Stimulated activated naive CD8-positive, alpha-beta T cell treated with anti-CD3 and anti-CD28 coated beads, Interleukin-15, amount 100 ng/mL, for 72 hours (primary cell): ENCODE data around the gene FHDC1.

Experiments used
- ATAC-seq: fragments of 150-1000 bp; cut with Tn5 transposase; 2 replicates; pipeline ENCODE4 v1.10.0; 2021; ENCODE audit warnings: mild to moderate bottlenecking, moderate library complexity
- DNase-seq, 2 donors: peaks; one replicate each; pipeline ENCODE4 v3.0.0; 2021 to 2022
- H3K27ac Mint-ChIP-seq, 2 donors: one replicate each; pipeline ENCODE4 v1.8.0; 2022; ENCODE audit warnings: mild to moderate bottlenecking in 2 of 2, mixed read lengths in 2 of 2, moderate library complexity in 2 of 2
- H3K27me3 Mint-ChIP-seq: one replicate; pipeline ENCODE4 v1.8.0; 2022; ENCODE audit warnings: mixed read lengths
- H3K4me1 Mint-ChIP-seq: one replicate; pipeline ENCODE4 v1.8.0; 2022; ENCODE audit warnings: mild to moderate bottlenecking, mixed read lengths
- H3K4me3 Mint-ChIP-seq, 2 donors: one replicate each; pipeline ENCODE4 v1.8.0; 2022; ENCODE audit warnings: mild to moderate bottlenecking in 2 of 2, mixed read lengths in 2 of 2, moderate library complexity in 1 of 2
- H3K9me3 Mint-ChIP-seq, 2 donors: one replicate each; pipeline ENCODE4 v1.8.0; 2022; ENCODE audit warnings: mixed read lengths in 2 of 2

FHDC1 gene

DNA sequence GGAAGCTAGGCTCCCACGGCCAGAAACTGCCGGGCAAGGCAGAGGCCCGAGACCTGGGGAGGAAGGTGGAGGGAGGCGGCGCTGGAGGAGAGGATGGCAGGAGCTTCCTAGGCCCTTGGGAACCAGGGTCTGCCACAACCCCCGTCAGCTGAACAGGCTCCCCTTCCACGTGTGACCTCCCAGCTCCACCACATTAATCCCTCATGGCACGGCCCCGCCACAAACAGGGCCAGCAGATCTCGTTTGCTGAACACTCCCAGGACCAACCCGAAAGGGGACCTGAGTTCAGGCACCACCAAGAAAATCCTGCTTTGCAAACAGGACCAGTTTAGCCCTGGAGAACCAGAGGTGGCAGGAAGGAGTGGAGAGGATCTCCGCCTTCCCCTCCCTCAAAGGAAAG is 62.7 kb downstream of the FHDC1 start:
- Mint-ChIP-seq H3K27ac (no peak overlapping the region), H3K9me3 (no peaks in the 10 kb centered on the region), H3K4me3 (no peak overlapping the region), H3K4me1 (peaks cover 4% of the 10 kb centered on the region), H3K27me3 (peaks cover 36% of the 10 kb centered on the region)
- ATAC-seq (no peak), DNase-seq (no peak)

DNA sequence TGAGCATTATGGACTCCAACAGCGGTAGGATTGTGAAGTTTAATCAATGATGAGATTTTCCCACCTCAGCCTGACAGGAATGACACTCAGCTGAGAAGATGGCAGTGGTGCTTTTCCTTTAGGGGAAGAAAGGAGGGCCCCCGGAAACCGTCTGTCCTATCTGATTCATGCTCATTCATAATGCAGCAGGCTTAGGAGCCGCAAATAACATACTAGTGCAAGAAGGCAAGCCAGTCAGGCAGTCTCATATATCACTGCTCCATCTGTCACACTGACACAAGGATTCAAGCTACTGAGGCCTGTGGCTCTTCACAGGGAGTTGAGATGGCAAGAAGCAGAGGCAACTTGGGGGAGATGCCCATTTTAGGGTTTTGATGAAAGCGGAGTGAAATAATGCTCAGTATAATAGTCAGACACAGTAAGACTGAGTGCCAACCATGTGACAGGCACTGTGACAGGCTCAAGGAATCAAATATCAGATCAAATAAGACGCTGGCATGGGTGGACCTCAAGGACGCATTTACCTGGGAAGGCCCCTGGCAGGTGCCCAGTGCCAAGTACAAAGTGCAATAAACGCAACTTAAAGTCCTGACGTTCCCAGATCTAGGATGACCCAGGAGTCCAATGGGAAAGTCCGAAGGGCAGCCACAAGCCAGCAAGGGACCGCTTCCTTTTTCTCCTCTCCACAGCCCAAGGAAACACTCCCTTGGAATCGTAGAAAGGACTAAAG is 63.4 kb downstream of the FHDC1 start:
- no peak for DNase-seq
- peaks cover 36% of the 10 kb centered on the region for H3K27me3 Mint-ChIP-seq
- no peak overlapping the region for H3K27ac Mint-ChIP-seq
- peaks cover 4% of the 10 kb centered on the region for H3K4me1 Mint-ChIP-seq
- no peak overlapping the region for H3K4me3 Mint-ChIP-seq
- ATAC-seq = no peak
- H3K9me3 Mint-ChIP-seq = no peaks in the 10 kb centered on the region

DNA sequence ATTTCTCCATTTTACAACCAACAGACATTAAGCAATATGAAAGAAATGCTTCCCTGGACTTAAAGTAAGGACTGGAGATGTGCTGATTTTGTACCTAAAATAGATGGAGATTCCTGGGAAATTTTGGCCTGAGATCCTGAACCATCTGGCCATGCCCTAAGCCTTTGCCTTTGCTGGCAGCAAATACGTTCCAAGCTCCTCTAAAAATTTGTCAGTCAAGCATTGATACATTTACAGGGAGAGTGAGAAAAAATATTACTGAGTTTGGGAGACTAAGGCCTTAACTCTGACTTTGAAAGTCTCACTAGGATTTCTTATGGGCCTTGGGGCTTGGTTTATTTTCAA is 63.9 kb downstream of the FHDC1 start:
- H3K9me3 Mint-ChIP-seq = no peaks in the 10 kb centered on the region
- no peak overlapping the region for H3K4me3 Mint-ChIP-seq
- H3K4me1 Mint-ChIP-seq = peaks cover 4% of the 10 kb centered on the region
- H3K27me3 Mint-ChIP-seq = peaks cover 36% of the 10 kb centered on the region
- ATAC-seq (no peak), DNase-seq (no peak)
- H3K27ac Mint-ChIP-seq = no peak overlapping the region

GRCh38 chr4:153001626-153002025 is 65.5 kb downstream of the FHDC1 start:
- peaks cover 27% of the 10 kb centered on the region for H3K27me3 Mint-ChIP-seq
- ATAC-seq (no peak), DNase-seq (no peak)
- H3K27ac Mint-ChIP-seq = no peak overlapping the region
- no peaks in the 10 kb centered on the region for H3K9me3 Mint-ChIP-seq
- no peaks in the 10 kb centered on the region for H3K4me1 Mint-ChIP-seq
- no peak overlapping the region for H3K4me3 Mint-ChIP-seq

DNA sequence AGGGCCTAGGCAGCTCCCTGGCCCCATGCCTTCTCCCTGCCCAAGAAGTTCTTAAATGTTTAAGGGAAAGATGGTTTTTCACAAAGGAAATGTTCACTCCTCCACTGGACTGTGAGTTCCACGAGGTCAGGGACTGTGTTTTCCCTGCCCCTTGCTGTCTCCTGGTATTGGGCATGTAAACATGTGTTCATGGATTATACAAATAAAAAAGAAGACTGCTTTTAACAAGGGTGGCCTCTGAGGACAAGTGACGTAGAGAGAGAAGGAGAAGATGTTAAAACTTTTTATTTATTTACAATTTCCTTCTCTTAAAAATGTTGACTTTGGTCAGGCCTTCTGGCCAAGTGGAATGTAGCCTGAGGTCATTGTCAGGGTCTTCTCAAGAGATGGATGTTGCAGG is 66.0 kb downstream of the FHDC1 start:
- no peak for ATAC-seq
- Mint-ChIP-seq H3K27ac (peak overlapping the region in 1 of 2 donors; percentile 8), H3K27me3 (peaks cover 22% of the 10 kb centered on the region), H3K4me1 (no peaks in the 10 kb centered on the region), H3K9me3 (no peaks in the 10 kb centered on the region), H3K4me3 (no peak overlapping the region)
- no peak for DNase-seq

GRCh38 chr4:153004081-153004850 is 68.1 kb downstream of the FHDC1 start:
- H3K9me3 Mint-ChIP-seq = no peaks in the 10 kb centered on the region
- H3K4me1 Mint-ChIP-seq = no peaks in the 10 kb centered on the region
- peaks cover 12% of the 10 kb centered on the region for H3K27me3 Mint-ChIP-seq
- no peak overlapping the region for H3K27ac Mint-ChIP-seq
- no peak overlapping the region for H3K4me3 Mint-ChIP-seq
- ATAC-seq (no peak), DNase-seq (no peak)

GRCh38 chr4:153005899-153006381 is 69.8 kb downstream of the FHDC1 start:
- Mint-ChIP-seq H3K4me1 (no peaks in the 10 kb centered on the region), H3K27ac (no peak overlapping the region), H3K4me3 (no peak overlapping the region), H3K9me3 (peaks cover 0 to 6% of the 10 kb centered on the region in 2 donors), H3K27me3 (peaks cover 12% of the 10 kb centered on the region)
- DNase-seq = no peak
- no peak for ATAC-seq

DNA sequence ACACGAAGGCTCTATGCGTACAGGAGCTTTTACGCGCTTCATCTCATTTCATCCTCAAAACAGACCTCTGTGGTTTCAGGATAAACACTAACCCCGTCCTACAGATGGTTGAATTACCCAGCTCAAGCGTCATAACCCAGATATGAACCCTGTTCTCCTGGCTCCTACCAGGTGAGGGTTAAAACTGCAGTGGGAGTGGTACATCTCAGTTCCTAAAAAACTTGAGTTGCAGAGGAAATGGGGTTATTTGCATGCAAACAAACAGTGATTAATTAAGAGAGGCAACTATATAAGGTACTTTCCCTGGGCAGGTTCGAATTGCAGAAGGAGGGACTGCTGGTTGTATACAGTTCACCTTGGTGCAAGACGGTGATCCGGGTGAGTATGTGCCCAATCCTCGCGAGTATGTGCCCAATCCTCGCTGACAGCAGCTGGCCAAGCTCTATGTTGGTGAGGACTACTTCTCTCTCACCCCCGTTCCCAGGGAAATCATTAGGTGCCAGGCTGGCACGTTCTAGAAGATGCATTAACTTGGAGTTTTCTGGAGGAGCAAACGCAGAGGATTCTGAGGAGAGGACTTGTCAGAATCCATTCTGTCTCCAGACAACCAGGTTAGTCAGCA is 72.6 kb downstream of the FHDC1 start:
- ATAC-seq (no peak), DNase-seq (no peak)
- Mint-ChIP-seq H3K4me3 (no peak overlapping the region), H3K27ac (no peak overlapping the region), H3K27me3 (no peaks in the 10 kb centered on the region), H3K9me3 (peaks cover 0 to 7% of the 10 kb centered on the region in 2 donors), H3K4me1 (no peaks in the 10 kb centered on the region)

DNA sequence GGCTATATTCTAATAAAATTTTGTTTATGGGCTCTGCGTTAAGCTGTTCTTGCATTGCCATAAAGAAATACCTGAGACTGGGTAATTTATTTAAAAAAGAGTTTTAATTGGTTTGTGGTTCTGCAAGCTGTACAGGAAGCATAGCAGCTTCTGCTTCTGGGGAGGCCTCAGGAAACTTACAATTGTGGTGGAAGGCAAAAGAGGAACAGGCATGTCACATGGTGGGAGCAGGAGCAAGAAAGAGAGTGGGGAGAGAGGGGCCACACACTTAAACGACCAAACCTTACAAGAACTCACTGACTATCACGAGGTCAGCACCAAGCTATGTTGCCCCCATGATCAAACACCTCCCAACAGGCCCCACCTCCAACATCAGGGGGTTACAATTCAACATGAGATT is 74.0 kb downstream of the FHDC1 start:
- DNase-seq (no peak), ATAC-seq (no peak)
- H3K4me1 Mint-ChIP-seq = no peaks in the 10 kb centered on the region
- H3K4me3 Mint-ChIP-seq = no peak overlapping the region
- peaks cover 0 to 7% of the 10 kb centered on the region in 2 donors for H3K9me3 Mint-ChIP-seq
- no peak overlapping the region for H3K27ac Mint-ChIP-seq
- no peaks in the 10 kb centered on the region for H3K27me3 Mint-ChIP-seq

DNA sequence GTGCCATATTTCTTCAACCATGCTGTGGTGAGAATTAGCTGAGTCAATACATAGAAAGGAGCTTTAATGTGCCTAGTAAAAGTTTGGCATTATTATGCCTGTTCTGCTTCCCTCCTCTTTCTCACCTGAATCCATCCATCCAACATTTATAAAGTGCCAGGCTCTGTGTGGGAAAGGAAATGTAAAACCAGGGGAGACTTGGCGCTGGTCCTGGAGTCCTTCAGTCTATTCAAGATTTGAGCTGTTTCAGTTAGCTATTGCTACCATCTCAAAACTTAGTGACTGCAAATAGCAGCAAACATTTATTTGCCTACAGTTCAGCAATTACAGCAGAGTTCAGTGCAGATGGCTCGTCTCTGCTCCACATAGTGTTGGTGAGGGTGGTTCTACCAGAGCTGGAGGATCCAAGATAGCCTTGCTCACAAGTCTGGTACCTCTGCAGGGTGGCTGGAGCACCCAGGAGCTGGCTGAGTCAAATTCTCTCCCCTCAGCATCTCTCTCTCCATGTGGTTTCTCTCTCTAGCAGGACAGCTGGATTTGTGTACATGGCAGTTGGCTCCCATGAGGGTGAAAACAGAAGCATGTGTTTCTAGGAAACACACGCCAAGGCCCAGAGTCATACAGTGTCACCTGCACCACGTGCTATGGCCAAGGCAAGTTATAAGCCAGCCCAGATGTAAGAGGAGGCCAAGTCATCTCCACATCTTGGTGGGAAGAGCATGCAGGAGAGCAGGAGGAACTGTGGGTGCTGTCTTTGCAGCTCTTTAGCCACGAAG is 77.3 kb downstream of the FHDC1 start:
- Mint-ChIP-seq H3K9me3 (peaks cover 5 to 7% of the 10 kb centered on the region in 2 donors), H3K4me3 (no peak overlapping the region), H3K27ac (no peak overlapping the region), H3K27me3 (no peaks in the 10 kb centered on the region), H3K4me1 (no peaks in the 10 kb centered on the region)
- no peak for ATAC-seq
- no peak for DNase-seq

GRCh38 chr4:153014460-153014859 is 78.3 kb downstream of the FHDC1 start:
- Mint-ChIP-seq H3K4me3 (no peak overlapping the region), H3K27me3 (no peaks in the 10 kb centered on the region), H3K9me3 (peaks cover 5 to 7% of the 10 kb centered on the region in 2 donors), H3K4me1 (no peaks in the 10 kb centered on the region), H3K27ac (no peak overlapping the region)
- ATAC-seq (no peak), DNase-seq (no peak)

DNA sequence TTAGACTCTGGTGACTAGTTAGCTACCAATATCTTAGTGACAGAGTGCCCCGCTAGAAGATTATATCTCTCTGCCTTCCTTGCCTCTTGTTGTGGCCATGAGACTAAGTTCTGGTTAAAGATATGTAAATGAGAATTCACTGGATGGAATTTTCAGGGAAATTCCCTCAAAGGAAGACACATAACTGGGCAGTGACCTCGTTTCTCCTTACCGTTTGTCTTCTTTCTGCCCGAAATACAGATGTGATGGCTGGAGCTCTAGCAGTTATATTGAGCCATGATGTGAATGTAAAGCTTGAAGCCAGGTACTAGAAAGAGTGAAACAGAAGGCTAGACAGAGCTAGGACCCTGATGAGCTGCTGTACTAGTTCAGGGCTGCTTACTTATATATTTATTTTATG is 80.5 kb downstream of the FHDC1 start:
- no peak for DNase-seq
- no peaks in the 10 kb centered on the region for H3K27me3 Mint-ChIP-seq
- H3K4me1 Mint-ChIP-seq = no peaks in the 10 kb centered on the region
- H3K9me3 Mint-ChIP-seq = peaks cover 0 to 5% of the 10 kb centered on the region in 2 donors
- no peak for ATAC-seq
- H3K27ac Mint-ChIP-seq = no peak overlapping the region
- no peak overlapping the region for H3K4me3 Mint-ChIP-seq

- no peaks in the 10 kb centered on the region for H3K4me1 Mint-ChIP-seq
- no peak overlapping the region for H3K4me3 Mint-ChIP-seq
- ATAC-seq (no peak), DNase-seq (no peak)
- no peak overlapping the region for H3K27ac Mint-ChIP-seq
- peaks cover 0 to 5% of the 10 kb centered on the region in 2 donors for H3K9me3 Mint-ChIP-seq
- no peaks in the 10 kb centered on the region for H3K27me3 Mint-ChIP-seq
Observed at GRCh38 chr4:153018031-153018430, 81.9 kb downstream of the FHDC1 start.

GRCh38 chr4:153018684-153019083 is 82.6 kb downstream of the FHDC1 start:
- ATAC-seq (no peak), DNase-seq (no peak)
- no peaks in the 10 kb centered on the region for H3K27me3 Mint-ChIP-seq
- peaks cover 0 to 5% of the 10 kb centered on the region in 2 donors for H3K9me3 Mint-ChIP-seq
- no peaks in the 10 kb centered on the region for H3K4me1 Mint-ChIP-seq
- no peak overlapping the region for H3K27ac Mint-ChIP-seq
- no peak overlapping the region for H3K4me3 Mint-ChIP-seq

DNA sequence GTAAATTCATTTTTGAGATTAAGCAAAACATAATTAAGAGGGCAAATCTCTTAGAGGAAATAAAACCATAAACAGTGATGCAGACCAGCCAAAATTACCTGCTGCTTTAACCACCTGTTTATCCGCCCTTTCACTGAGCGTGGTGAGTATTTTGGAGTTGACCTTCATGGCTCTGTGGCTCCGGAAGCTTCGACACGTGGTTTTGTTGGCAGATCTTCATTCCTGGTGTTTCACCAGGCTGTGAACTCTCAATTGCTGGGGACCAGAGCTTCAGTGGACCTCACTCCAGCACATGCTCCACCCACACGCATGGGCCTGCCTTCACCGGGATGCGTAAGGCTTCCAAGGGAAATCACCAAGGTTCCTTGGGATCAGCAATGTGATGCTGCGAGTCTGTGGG is 83.8 kb downstream of the FHDC1 start:
- H3K9me3 Mint-ChIP-seq = peaks cover 0 to 5% of the 10 kb centered on the region in 2 donors
- ATAC-seq (no peak), DNase-seq (no peak)
- peaks cover 6% of the 10 kb centered on the region for H3K27me3 Mint-ChIP-seq
- H3K4me1 Mint-ChIP-seq = peaks cover 5% of the 10 kb centered on the region
- no peak overlapping the region for H3K27ac Mint-ChIP-seq
- no peak overlapping the region for H3K4me3 Mint-ChIP-seq
